ENCODE data around the gene KREMEN2. TPM values are rescaled to one million over a fixed set of nuclear protein-coding genes. Genes with fewer than 3 reads are reported as not detected.
A peak's percentile ranks its signal among the peaks of the same experiment; 100 is the strongest.

KREMEN2 gene
- total and polyA plus RNA-seq, 2 of the 13 experiments (the other 11 are each of a cell fraction or from before 2014, with no cell fraction given) = 0.48 to 1.2 TPM

DNA sequence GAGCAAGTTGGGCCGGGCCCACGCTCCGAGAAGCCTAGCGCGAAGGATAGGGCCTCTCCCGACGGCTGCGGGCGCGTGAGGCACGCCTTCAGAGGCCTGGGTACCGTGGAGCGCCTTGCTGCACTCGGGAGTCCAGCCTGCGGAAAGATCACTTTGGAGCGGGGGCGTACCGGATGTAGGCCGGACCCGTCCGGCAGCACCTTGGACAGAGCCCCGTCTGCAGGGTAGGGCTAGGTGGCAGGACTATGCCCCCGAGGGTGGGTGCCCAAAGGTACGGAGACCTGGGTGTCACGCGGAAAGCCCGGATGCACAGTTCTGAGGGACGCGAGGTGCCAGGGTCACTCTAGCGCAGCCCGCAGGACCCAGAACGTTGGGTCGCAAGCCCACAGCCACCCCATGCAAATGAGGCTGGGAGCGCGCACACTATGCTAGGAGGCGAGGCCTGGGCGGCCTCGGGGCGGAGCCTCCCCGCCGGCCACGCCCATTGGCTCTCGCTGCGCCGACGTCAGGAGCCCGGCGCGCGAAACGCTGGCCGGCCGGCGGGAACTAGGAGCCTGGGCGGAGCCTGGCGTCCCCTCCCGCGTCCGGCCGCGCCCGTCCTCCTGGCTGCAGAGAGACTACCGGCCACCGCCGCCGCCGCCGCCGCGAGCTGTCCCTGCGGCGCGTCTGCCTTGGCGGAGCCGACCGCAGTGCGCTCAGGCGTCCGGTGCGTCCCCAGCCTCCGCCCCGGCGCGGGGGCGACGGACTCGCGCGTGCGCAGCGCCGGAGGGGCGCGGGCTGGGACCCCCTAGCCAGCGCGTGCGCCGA is 4.9 kb downstream of the KREMEN2 start, which contains the start of gene PAQR4 (continued):
- TF ChIP-seq ZNF260 (CRISPR knock-in tag; IDR thresholded peaks at IDR 0.05; ENCODE audit: borderline replicate concordance, low read depth) = no peak
- TF ChIP-seq HNRNPUL1 (IDR thresholded peaks at IDR 0.05; ENCODE audit: low read depth, low read length) = no peak
- TF ChIP-seq CBFB (CRISPR knock-in tag; IDR thresholded peaks at IDR 0.05) = peak; percentile 69; the same call in 1 of the 2 replicates
- TF ChIP-seq, protein P1, sequence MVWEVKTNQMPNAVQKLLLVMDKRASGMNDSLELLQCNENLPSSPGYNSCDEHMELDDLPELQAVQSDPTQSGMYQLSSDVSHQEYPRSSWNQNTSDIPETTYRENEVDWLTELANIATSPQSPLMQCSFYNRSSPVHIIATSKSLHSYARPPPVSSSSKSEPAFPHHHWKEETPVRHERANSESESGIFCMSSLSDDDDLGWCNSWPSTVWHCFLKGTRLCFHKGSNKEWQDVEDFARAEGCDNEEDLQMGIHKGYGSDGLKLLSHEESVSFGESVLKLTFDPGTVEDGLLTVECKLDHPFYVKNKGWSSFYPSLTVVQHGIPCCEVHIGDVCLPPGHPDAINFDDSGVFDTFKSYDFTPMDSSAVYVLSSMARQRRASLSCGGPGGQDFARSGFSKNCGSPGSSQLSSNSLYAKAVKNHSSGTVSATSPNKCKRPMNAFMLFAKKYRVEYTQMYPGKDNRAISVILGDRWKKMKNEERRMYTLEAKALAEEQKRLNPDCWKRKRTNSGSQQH (CRISPR knock-in tag; IDR thresholded peaks at IDR 0.05; ENCODE audit: low read depth) = peak; percentile 97
- no peak for TF ChIP-seq TAF15 (IDR thresholded peaks at IDR 0.05; ENCODE audit: low read depth, low read length, poor library complexity, severe bottlenecking)
- TF ChIP-seq PHF20 (CRISPR knock-in tag; IDR thresholded peaks at IDR 0.05) = peak; percentile 73
- TF ChIP-seq KDM3A (CRISPR knock-in tag; IDR thresholded peaks at IDR 0.05; ENCODE audit: low read depth) = no peak; the same call in 1 of the 2 replicates
- peak; percentile 89; the same call in 1 of the 2 replicates for TF ChIP-seq RARG (CRISPR knock-in tag; IDR thresholded peaks at IDR 0.05; ENCODE audit: low read depth)
- TF ChIP-seq, protein P2, sequence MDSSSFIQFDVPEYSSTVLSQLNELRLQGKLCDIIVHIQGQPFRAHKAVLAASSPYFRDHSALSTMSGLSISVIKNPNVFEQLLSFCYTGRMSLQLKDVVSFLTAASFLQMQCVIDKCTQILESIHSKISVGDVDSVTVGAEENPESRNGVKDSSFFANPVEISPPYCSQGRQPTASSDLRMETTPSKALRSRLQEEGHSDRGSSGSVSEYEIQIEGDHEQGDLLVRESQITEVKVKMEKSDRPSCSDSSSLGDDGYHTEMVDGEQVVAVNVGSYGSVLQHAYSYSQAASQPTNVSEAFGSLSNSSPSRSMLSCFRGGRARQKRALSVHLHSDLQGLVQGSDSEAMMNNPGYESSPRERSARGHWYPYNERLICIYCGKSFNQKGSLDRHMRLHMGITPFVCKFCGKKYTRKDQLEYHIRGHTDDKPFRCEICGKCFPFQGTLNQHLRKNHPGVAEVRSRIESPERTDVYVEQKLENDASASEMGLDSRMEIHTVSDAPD (CRISPR knock-in tag; IDR thresholded peaks at IDR 0.05) = peak; percentile 73; the same call in 1 of the 2 replicates
- TF ChIP-seq, protein P3, sequence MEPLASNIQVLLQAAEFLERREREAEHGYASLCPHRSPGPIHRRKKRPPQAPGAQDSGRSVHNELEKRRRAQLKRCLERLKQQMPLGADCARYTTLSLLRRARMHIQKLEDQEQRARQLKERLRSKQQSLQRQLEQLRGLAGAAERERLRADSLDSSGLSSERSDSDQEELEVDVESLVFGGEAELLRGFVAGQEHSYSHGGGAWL (CRISPR knock-in tag; IDR thresholded peaks at IDR 0.05) = peak; percentile 97
- peak; percentile 98 for TF ChIP-seq ZNF431 (CRISPR knock-in tag; IDR thresholded peaks at IDR 0.05; ENCODE audit: borderline replicate concordance, low read depth)
- TF ChIP-seq, protein P4, sequence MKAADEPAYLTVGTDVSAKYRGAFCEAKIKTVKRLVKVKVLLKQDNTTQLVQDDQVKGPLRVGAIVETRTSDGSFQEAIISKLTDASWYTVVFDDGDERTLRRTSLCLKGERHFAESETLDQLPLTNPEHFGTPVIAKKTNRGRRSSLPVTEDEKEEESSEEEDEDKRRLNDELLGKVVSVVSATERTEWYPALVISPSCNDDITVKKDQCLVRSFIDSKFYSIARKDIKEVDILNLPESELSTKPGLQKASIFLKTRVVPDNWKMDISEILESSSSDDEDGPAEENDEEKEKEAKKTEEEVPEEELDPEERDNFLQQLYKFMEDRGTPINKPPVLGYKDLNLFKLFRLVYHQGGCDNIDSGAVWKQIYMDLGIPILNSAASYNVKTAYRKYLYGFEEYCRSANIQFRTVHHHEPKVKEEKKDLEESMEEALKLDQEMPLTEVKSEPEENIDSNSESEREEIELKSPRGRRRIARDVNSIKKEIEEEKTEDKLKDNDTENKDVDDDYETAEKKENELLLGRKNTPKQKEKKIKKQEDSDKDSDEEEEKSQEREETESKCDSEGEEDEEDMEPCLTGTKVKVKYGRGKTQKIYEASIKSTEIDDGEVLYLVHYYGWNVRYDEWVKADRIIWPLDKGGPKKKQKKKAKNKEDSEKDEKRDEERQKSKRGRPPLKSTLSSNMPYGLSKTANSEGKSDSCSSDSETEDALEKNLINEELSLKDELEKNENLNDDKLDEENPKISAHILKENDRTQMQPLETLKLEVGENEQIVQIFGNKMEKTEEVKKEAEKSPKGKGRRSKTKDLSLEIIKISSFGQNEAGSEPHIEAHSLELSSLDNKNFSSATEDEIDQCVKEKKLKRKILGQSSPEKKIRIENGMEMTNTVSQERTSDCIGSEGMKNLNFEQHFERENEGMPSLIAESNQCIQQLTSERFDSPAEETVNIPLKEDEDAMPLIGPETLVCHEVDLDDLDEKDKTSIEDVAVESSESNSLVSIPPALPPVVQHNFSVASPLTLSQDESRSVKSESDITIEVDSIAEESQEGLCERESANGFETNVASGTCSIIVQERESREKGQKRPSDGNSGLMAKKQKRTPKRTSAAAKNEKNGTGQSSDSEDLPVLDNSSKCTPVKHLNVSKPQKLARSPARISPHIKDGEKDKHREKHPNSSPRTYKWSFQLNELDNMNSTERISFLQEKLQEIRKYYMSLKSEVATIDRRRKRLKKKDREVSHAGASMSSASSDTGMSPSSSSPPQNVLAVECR (CRISPR knock-in tag; IDR thresholded peaks at IDR 0.05; ENCODE audit: borderline replicate concordance) = peak; percentile 98
- TF ChIP-seq ZNF781 (CRISPR knock-in tag; IDR thresholded peaks at IDR 0.05; ENCODE audit: borderline replicate concordance, not compliant biosample characterization) = peak; percentile 99
- TF ChIP-seq, protein P5, sequence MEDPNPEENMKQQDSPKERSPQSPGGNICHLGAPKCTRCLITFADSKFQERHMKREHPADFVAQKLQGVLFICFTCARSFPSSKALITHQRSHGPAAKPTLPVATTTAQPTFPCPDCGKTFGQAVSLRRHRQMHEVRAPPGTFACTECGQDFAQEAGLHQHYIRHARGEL (CRISPR knock-in tag; IDR thresholded peaks at IDR 0.05) = no peak; the same call in 1 of the 2 replicates
- peak; percentile 28; the same call in 1 of the 2 replicates for TF ChIP-seq KDM5A (IDR thresholded peaks at IDR 0.05; ENCODE audit: borderline replicate concordance, low read length)
- peak; percentile 98; the same call in 1 of the 2 replicates for TF ChIP-seq ZNF256 (CRISPR knock-in tag; conservative IDR thresholded peaks at IDR 0.05)
- TF ChIP-seq, protein P6, sequence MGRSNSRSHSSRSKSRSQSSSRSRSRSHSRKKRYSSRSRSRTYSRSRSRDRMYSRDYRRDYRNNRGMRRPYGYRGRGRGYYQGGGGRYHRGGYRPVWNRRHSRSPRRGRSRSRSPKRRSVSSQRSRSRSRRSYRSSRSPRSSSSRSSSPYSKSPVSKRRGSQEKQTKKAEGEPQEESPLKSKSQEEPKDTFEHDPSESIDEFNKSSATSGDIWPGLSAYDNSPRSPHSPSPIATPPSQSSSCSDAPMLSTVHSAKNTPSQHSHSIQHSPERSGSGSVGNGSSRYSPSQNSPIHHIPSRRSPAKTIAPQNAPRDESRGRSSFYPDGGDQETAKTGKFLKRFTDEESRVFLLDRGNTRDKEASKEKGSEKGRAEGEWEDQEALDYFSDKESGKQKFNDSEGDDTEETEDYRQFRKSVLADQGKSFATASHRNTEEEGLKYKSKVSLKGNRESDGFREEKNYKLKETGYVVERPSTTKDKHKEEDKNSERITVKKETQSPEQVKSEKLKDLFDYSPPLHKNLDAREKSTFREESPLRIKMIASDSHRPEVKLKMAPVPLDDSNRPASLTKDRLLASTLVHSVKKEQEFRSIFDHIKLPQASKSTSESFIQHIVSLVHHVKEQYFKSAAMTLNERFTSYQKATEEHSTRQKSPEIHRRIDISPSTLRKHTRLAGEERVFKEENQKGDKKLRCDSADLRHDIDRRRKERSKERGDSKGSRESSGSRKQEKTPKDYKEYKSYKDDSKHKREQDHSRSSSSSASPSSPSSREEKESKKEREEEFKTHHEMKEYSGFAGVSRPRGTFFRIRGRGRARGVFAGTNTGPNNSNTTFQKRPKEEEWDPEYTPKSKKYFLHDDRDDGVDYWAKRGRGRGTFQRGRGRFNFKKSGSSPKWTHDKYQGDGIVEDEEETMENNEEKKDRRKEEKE (IDR thresholded peaks at IDR 0.05) = no peak

Measured in HepG2 (cell line).